GM04504 (cell line): ENCODE data around the gene IGFL2.
"Not testable (repeated sequence)": the region's sequence is repeated elsewhere in the genome, so short reads cannot be mapped to it uniquely, and the experiment has no call there.

Source experiments
- DNase-seq: peaks from one replicate; pipeline ENCODE4 v3.0.0-alpha.2; 2012; ENCODE audit warnings: low read depth

IGFL2 gene

GRCh38 chr19:46142294-46142693, 5.7 kb upstream of the IGFL2 start:
- no peak for DNase-seq

GRCh38 chr19:46144756-46145155, 3.3 kb upstream of the IGFL2 start:
- no peak for DNase-seq

GRCh38 chr19:46147166-46147740, 785 bp upstream of the IGFL2 start:
- no peak for DNase-seq

- DNase-seq = no peak
These were observed 2.6 kb downstream of the IGFL2 start for GRCh38 chr19:46150606-46151005.

- DNase-seq = no peak
These were observed 7.2 kb downstream of the IGFL2 start for GRCh38 chr19:46155237-46155636.

GRCh38 chr19:46159418-46160232, 11.6 kb downstream of the IGFL2 start:
- no peak for DNase-seq

GRCh38 chr19:46160233-46160775, 12.3 kb downstream of the IGFL2 start:
- no peak for DNase-seq

- not testable (repeated sequence) for DNase-seq
These were observed 13.7 kb downstream of the IGFL2 start for GRCh38 chr19:46161642-46162257.

GRCh38 chr19:46162731-46163130, 14.7 kb downstream of the IGFL2 start:
- no peak for DNase-seq

- no peak for DNase-seq
These were observed 25.9 kb downstream of the IGFL2 start for GRCh38 chr19:46173886-46174480.

- DNase-seq = no peak
These were observed 28.2 kb downstream of the IGFL2 start for GRCh38 chr19:46176116-46176860.

GRCh38 chr19:46179076-46179759, 31.2 kb downstream of the IGFL2 start:
- DNase-seq = no peak

GRCh38 chr19:46180701-46181387, 32.8 kb downstream of the IGFL2 start:
- no peak for DNase-seq

- no peak for DNase-seq
These were observed 33.3 kb downstream of the IGFL2 start for GRCh38 chr19:46181388-46181779.

GRCh38 chr19:46182476-46182875, 34.4 kb downstream of the IGFL2 start:
- DNase-seq = no peak

GRCh38 chr19:46184775-46185710, 37.0 kb downstream of the IGFL2 start:
- DNase-seq = peak; percentile 44

GRCh38 chr19:46186101-46186716, 38.2 kb downstream of the IGFL2 start:
- DNase-seq = no peak

GRCh38 chr19:46186717-46187101, 38.7 kb downstream of the IGFL2 start:
- DNase-seq = no peak
